Frontal cortex (tissue), 4 donors: ENCODE measurements around the gene VPREB3. TPM values are rescaled to one million over a fixed set of nuclear protein-coding genes. Genes with fewer than 3 reads are reported as not detected.

Source experiments
- DNase-seq, 2 donors: peaks; one replicate each; pipeline ENCODE4 v3.0.0; 2012; ENCODE audit warnings: low spot score in 2 of 2
- FAIRE-seq: peaks from 2 replicates; lab custom pipeline; 2012; peaks lifted over from hg19 to GRCh38; lab: Jason Lieb, UNC
- total RNA-seq: library from RNA; depleted of rRNA; stranded (reverse); fragments of >200 nt; gene quantifications from one replicate; pipeline ENCODE4 v1.2.3, GENCODE V29; 2014
- donor health status: control.
- donor health status: control.
- donor health status: control.

VPREB3 gene
- total RNA-seq, 1 donor from 2014 or later: not detected

DNA sequence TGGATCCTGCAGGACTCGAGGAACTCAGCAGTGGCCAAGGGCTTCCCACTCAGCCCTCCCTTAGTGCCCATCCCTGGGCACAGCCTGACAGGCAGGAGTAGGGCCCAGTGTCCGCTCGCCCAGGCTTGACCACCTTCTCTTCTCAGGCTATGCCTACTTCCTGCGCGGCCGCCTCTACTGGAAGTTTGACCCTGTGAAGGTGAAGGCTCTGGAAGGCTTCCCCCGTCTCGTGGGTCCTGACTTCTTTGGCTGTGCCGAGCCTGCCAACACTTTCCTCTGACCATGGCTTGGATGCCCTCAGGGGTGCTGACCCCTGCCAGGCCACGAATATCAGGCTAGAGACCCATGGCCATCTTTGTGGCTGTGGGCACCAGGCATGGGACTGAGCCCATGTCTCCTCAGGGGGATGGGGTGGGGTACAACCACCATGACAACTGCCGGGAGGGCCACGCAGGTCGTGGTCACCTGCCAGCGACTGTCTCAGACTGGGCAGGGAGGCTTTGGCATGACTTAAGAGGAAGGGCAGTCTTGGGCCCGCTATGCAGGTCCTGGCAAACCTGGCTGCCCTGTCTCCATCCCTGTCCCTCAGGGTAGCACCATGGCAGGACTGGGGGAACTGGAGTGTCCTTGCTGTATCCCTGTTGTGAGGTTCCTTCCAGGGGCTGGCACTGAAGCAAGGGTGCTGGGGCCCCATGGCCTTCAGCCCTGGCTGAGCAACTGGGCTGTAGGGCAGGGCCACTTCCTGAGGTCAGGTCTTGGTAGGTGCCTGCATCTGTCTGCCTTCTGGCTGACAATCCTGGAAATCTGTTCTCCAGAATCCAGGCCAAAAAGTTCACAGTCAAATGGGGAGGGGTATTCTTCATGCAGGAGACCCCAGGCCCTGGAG lies 29.3 kb upstream of the VPREB3 start:
- FAIRE-seq (no peak), DNase-seq (no peak)

- DNase-seq (no peak), FAIRE-seq (no peak)
Observed at GRCh38 chr22:23782703-23783102, 28.5 kb upstream of the VPREB3 start.

- FAIRE-seq: no peak
- DNase-seq: no peak
Observed at GRCh38 chr22:23782252-23782651, 28.0 kb upstream of the VPREB3 start.

DNA sequence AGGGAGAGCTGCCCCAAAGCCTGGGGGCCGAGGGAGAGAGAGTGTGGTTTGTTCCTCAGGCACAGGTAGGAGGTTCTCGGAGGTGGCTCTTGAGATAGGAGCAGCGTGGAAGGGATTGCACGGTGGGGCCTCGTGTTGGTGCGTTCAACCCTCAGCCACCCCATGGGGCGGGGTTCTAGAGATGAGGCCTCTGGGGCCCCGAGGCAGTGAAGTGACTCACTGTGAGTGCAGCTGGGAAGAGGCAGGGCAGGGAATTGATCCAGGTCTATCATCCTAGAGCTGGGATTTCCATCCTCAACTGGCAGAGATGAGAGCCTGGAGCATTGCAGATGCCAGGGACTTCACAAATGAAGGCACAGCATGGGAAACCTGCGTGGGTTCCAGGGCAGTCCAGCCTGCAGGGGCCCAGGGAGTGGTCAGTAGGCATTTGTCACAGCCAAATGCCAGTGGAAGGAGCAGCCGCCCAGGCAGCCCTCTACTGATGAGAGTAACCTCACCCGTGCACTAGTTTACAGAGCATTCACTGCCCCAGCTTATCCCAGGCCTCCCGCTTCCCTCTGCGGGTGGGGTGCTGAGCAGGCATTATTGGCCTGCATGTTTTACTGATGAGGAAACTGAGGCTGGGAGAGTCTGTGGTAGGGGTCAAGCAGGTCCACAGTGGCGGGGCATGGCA lies 27.4 kb upstream of the VPREB3 start:
- no peak for DNase-seq
- no peak for FAIRE-seq

GRCh38 chr22:23781065-23781464 lies 26.8 kb upstream of the VPREB3 start:
- no peak for FAIRE-seq
- peak; percentile 69 to 81 for DNase-seq

GRCh38 chr22:23780146-23780748 lies 26.0 kb upstream of the VPREB3 start:
- FAIRE-seq (no peak), DNase-seq (no peak)

- DNase-seq (no peak), FAIRE-seq (no peak)
Observed at GRCh38 chr22:23779731-23780130, 25.5 kb upstream of the VPREB3 start.

- DNase-seq (no peak), FAIRE-seq (no peak)
Observed at GRCh38 chr22:23779083-23779482, 24.9 kb upstream of the VPREB3 start.

DNA sequence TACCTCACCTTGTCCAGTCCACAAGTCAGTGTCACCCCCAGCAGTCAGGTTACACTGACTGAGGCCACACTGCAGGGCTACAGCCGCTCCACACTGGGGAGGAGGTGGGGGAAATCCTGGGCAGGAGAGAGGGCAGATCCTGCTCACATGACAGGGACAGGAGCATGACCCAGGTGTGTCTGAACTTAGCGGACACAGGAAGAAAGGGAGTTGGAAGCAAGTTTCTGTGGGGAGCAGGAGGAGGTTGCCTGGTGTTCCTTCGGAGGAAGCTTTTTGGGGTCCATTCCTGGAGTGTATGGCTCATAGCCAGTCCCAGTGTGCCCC lies 24.3 kb upstream of the VPREB3 start:
- FAIRE-seq: no peak

DNA sequence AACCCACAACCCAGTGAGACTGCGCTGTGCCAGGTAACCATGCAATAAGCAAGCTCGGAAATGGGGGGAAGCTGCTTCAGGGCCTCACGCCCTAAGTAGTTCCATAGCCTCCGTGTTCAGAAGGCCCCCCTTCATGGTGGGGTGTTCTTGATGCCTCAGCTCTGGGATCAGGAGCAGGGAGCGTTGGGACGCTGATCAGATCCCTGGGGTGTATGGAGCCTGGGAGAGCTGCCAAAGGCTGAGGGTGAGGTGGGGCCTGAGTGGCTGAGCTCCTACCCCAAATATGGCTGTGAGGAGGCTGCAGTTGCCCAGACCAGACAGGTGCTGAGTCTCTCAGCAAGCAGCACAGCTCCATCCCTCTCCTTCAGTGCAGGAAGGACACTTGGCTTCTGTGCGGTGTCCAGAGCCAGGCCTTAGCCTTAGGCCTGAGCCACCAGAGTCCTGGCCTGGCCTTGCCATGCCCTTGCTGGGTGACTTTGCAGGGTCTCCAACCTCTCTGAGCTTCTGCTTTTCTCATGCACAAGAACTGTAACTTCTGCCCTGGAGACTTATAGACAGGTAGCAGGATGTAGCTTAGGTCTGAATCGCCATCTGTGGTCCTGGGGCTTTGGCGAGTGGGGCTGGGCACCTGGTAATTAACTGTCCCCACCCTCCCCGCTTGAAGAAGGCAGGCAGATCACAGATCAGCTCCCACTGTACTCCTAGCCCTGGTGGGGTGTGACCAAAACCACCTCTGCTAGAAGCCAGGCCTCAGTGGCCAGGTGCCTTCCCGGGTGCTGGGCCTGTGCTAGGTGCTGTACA lies 23.8 kb upstream of the VPREB3 start:
- DNase-seq: peak in 1 of 2 donors; percentile 17
- no peak for FAIRE-seq

More for the DNA sequence above, 24.3 kb upstream of the VPREB3 start:
- DNase-seq: no peak

GRCh38 chr22:23775779-23776375 lies 21.7 kb upstream of the VPREB3 start:
- FAIRE-seq: no peak
- no peak for DNase-seq

DNA sequence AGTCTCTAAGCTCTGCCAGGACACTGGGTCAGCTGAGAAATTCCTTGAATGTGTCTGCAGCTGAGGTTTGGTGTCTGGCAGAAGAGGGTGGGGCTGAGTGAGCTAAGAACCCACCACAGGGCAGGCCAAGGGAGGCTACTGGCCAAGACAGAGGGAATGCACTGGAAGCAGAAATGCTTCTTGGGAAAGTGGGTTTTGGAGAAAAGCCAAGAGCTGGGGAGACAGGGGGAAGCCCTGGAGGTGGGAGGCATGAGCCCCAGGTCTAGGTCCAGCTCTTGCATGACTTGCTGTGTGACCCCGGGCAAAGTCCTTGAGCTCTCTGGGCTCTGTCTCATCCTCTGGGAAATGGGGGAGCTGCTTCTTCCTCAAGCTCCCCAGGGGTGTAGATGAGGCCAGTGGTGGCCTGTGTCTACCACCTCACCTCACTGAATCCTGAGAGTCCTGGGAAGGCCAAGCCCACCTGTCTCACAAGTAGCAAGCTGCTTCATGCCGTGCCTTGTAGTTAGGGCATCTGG lies 20.8 kb upstream of the VPREB3 start:
- FAIRE-seq (no peak), DNase-seq (no peak)

- no peak for FAIRE-seq
- no peak for DNase-seq
Observed at GRCh38 chr22:23774114-23774921, 20.1 kb upstream of the VPREB3 start.

DNA sequence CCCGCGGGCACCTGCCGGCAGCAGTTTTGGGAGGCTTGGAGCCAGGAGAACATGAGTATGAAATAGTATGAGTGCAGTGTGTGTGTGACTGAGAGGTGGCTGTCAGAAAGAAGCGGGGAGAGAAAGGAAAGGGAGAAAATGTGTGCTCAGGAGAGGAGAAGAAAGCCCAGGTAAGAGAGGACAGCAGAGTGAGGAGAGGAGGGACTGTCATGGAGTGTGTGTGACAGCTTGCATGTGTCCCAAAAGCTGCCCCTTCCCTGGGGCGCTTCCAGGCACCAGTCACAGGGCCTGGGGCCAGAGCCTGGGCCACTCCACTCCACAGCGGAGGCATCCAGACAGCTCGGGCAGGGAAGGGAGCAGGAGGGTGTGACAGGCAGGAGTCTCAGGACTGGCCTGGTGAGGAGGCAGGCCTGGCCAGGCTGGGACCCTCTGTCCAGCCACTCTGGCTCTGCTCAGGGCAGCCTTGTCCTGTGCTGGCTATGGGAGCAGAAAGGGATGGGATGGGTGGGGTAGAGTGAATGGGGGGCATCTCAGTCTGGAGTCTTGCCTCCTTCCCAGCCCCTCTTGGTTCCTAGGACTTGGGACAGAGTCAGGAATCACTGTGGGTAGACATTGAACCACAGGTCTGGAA lies 19.4 kb upstream of the VPREB3 start:
- FAIRE-seq (no peak), DNase-seq (no peak)

DNA sequence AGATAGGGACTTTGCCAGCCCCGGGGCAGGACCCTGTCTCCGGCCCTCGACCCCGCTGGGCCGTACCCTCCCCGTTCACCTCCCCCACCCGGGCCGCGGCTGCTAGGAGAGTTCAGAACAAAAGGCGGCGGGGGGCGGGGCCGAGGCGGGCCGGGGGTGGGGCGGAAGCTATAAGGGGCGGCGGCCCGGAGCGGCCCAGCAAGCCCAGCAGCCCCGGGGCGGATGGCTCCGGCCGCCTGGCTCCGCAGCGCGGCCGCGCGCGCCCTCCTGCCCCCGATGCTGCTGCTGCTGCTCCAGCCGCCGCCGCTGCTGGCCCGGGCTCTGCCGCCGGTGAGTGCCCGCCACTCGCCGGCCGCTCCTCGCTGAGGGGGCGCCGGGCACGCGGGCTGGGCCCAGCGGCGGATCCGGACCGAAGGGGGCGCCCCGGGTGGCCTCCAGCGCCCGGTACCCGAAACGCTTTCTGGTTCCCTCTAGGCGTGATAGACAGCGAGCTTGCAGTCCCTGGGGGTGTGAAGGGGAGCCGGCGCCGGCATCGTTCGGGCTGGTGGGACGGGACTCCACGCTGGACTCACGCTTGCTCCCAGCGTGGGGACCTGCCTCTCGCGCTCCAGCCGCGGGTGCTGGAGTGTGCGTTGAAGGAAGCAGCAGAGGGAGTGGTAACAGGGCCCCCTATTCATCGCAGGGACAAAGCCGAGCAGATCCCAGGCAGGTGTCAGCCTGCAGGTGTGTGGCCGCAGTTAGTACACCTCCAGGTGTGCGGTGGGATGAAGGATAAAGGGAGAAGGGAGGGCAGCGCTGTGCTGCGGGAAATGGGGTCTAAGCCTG lies 18.6 kb upstream of the VPREB3 start, which contains the start of gene MMP11:
Gene MMP11, plus strand, starts transcription at position 201 of the 825 bp plus-strand sequence. Its CDS starts 22 bp downstream, at position 223.
- peak; percentile 67 to 72 for DNase-seq

GRCh38 chr22:23772315-23772648 lies 18.1 kb upstream of the VPREB3 start:
- no peak for DNase-seq

More for the DNA sequence above, 18.6 kb upstream of the VPREB3 start, which contains the start of gene MMP11:
- FAIRE-seq: no peak

GRCh38 chr22:23769321-23769965 lies 15.2 kb upstream of the VPREB3 start:
- FAIRE-seq (no peak), DNase-seq (no peak)

More at GRCh38 chr22:23772315-23772648, 18.1 kb upstream of the VPREB3 start:
- FAIRE-seq: no peak
